OCI-LY7 (cell line): ENCODE measurements around the gene ERMN.

ENCODE experiments used
- EZH2phosphoT487 ChIP-seq: fragments of 200-600 bp; sonication (generic); IDR thresholded peaks from 2 replicates; pipeline ENCODE4 v1.6.1; 2018; ENCODE audit warnings: low read depth, borderline replicate concordance, mild to moderate bottlenecking, mixed run types, antibody characterized with exemption, low read length, moderate library complexity, mixed read lengths
- TF ChIP-seq, protein P1 (sequence below): fragments of 200-600 bp; sonication (generic); conservative IDR thresholded peaks from 2 replicates; pipeline ENCODE4 v1.5.1; 2014; ENCODE audit warnings: mild to moderate bottlenecking, antibody characterized with exemption, low read length, moderate library complexity, mixed read lengths

DNA sequence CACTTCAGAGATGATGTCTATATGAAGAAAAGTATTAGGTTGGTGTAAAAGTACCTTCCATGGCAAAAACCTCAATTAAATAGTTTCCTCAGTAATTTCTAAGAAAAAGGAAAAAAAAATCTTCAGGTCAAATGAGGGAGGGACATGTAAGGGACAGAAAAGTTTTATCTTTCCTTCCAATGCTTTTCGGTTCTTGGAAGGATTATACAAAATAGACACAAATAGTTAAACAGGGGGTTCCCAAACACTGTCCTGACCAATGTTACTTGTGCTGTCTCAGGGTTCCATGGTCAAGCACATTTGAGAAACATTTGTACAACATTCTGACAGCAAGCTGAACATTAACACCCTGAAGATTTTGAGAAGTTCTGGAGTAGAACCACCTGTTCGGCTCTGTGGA is 22.0 kb downstream of the ERMN start:
- TF ChIP-seq, protein P1, sequence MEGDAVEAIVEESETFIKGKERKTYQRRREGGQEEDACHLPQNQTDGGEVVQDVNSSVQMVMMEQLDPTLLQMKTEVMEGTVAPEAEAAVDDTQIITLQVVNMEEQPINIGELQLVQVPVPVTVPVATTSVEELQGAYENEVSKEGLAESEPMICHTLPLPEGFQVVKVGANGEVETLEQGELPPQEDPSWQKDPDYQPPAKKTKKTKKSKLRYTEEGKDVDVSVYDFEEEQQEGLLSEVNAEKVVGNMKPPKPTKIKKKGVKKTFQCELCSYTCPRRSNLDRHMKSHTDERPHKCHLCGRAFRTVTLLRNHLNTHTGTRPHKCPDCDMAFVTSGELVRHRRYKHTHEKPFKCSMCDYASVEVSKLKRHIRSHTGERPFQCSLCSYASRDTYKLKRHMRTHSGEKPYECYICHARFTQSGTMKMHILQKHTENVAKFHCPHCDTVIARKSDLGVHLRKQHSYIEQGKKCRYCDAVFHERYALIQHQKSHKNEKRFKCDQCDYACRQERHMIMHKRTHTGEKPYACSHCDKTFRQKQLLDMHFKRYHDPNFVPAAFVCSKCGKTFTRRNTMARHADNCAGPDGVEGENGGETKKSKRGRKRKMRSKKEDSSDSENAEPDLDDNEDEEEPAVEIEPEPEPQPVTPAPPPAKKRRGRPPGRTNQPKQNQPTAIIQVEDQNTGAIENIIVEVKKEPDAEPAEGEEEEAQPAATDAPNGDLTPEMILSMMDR, result no peak
- TF ChIP-seq EZH2phosphoT487, result no peak
